Kidney (tissue), 14 donors: ENCODE data around the gene ANXA11. TPM values are rescaled to one million over a fixed set of nuclear protein-coding genes. Genes with fewer than 3 reads are reported as not detected.

Experiments used
- DNase-seq, 5 donors: peaks; one replicate each; pipeline ENCODE4 v3.0.0-alpha.2; 2013 to 2020
- FAIRE-seq: peaks from 2 replicates; lab custom pipeline; 2012; peaks lifted over from hg19 to GRCh38; lab: Jason Lieb, UNC
- H3K27ac ChIP-seq, 2 donors: one replicate each; pipeline ENCODE4 v1.7.0; 2013; ENCODE audit warnings: low read depth in 2 of 2, low read length in 2 of 2, inconsistent platforms in 1 of 2
- H3K27me3 ChIP-seq: one replicate; pipeline ENCODE4 v1.7.1; 2013; ENCODE audit warnings: low read length, inconsistent platforms; ENCODE audit not compliant: control insufficient read depth, insufficient read depth
- H3K36me3 ChIP-seq, 3 donors: one replicate each; pipeline versions ENCODE4 v1.7.0 to v1.7.1; 2013; ENCODE audit warnings: low read length in 3 of 3, control low read depth in 1 of 3, inconsistent platforms in 1 of 3; ENCODE audit not compliant: insufficient read depth in 3 of 3, control insufficient read depth in 2 of 3
- H3K4me1 ChIP-seq, 3 donors: one replicate each; pipeline versions ENCODE4 v1.7.0 to v1.7.1; 2013; ENCODE audit warnings: low read length in 3 of 3, inconsistent platforms in 1 of 3, low read depth in 1 of 3; ENCODE audit not compliant: control insufficient read depth in 2 of 3, insufficient read depth in 2 of 3
- H3K4me3 ChIP-seq, 3 donors: one replicate each; pipeline versions ENCODE4 v1.7.0 to v1.8.1; 2013; ENCODE audit warnings: low read length in 3 of 3, control low read depth in 1 of 3, inconsistent platforms in 1 of 3
- H3K9ac ChIP-seq, 3 donors: one replicate each; pipeline versions ENCODE4 v1.7.0 to v1.7.1; 2013; ENCODE audit warnings: low read length in 3 of 3, control low read depth in 1 of 3, inconsistent platforms in 1 of 3
- H3K9me3 ChIP-seq, 3 donors: one replicate each; pipeline versions ENCODE4 v1.7.0 to v1.7.1; 2013; ENCODE audit warnings: low read length in 3 of 3, control low read depth in 1 of 3, inconsistent platforms in 1 of 3; ENCODE audit not compliant: control insufficient read depth in 2 of 3, insufficient read depth in 1 of 3
- intact Hi-C: fragments of 100-400 bp; cut with DNase I; formaldehyde crosslinking; loops from one replicate; pipeline ENCODE4 v1.11.1; 2022
- polyA plus RNA-seq: library from polyadenylated mRNA; stranded (reverse); fragments of 350-450 nt; fragmentation: Illumina TruSeq; extraction: RNeasy Lipid Tissue Mini Kit (QIAGEN cat#74804); gene quantifications from one replicate; pipeline ENCODE4 v1.2.3, GENCODE V29; 2014; ENCODE audit warnings: low read depth, low replicate concordance; ENCODE audit not compliant: insufficient read depth
- total RNA-seq: library from RNA; stranded (reverse); fragmentation: NEBNext Ultra II Directional; extraction: Animal tissue kit (Norgen Biotek cat#: 25700); gene quantifications from one replicate; pipeline ENCODE4 v1.2.1, GENCODE V29; 2021
- TF ChIP-seq, protein P1 (sequence below): IDR thresholded peaks from 3 replicates; pipeline ENCODE4 v1.5.1; 2012; ENCODE audit warnings: mild to moderate bottlenecking, moderate library complexity, borderline replicate concordance; ENCODE audit not compliant: insufficient read depth; ENCODE audit errors: extremely low read depth
- donor health status: control.
- donor health status: control.
- donor health status: control.
- donor health status: control.
- donor health status: control.
- donor health status: DM: yes; HTN: yes; CAD: no.
- donor health status: Normal renal cell carcinoma (clear cell type).

The ANXA11 gene
- total and polyA plus RNA-seq, 2 donors from 2014 or later, result 435 to 543 TPM

GRCh38 chr10:80168679-80169380, 36.5 kb downstream of the ANXA11 start:
- intact Hi-C loops, result no loop called here
- no peak overlapping the region for H3K9ac ChIP-seq
- FAIRE-seq, result no peak
- H3K4me1 ChIP-seq, result peaks cover 0 to 13% (median 0%) of the 10 kb centered on the region in 3 donors
- H3K9me3 ChIP-seq, result no peaks in the 10 kb centered on the region
- H3K27ac ChIP-seq, result no peak overlapping the region
- TF ChIP-seq, protein P1, sequence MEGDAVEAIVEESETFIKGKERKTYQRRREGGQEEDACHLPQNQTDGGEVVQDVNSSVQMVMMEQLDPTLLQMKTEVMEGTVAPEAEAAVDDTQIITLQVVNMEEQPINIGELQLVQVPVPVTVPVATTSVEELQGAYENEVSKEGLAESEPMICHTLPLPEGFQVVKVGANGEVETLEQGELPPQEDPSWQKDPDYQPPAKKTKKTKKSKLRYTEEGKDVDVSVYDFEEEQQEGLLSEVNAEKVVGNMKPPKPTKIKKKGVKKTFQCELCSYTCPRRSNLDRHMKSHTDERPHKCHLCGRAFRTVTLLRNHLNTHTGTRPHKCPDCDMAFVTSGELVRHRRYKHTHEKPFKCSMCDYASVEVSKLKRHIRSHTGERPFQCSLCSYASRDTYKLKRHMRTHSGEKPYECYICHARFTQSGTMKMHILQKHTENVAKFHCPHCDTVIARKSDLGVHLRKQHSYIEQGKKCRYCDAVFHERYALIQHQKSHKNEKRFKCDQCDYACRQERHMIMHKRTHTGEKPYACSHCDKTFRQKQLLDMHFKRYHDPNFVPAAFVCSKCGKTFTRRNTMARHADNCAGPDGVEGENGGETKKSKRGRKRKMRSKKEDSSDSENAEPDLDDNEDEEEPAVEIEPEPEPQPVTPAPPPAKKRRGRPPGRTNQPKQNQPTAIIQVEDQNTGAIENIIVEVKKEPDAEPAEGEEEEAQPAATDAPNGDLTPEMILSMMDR, result no peak
- H3K4me3 ChIP-seq, result no peak overlapping the region
- no peaks in the 10 kb centered on the region for H3K27me3 ChIP-seq
- peaks cover 2 to 37% (median 22%) of the 10 kb centered on the region in 3 donors for H3K36me3 ChIP-seq
- DNase-seq, result no peak

- Histone ChIP-seq H3K27ac (no peak overlapping the region), H3K9ac (no peak overlapping the region), H3K27me3 (no peaks in the 10 kb centered on the region), H3K4me1 (peaks cover 0 to 9% (median 0%) of the 10 kb centered on the region in 3 donors), H3K4me3 (no peak overlapping the region), H3K36me3 (peaks cover 2 to 38% (median 20%) of the 10 kb centered on the region in 3 donors), H3K9me3 (no peaks in the 10 kb centered on the region)
- TF ChIP-seq, protein P1, result no peak
- FAIRE-seq, result no peak
- no peak for DNase-seq
- intact Hi-C loops, result no loop called here
Measured at GRCh38 chr10:80168162-80168511, 37.2 kb downstream of the ANXA11 start.

DNA sequence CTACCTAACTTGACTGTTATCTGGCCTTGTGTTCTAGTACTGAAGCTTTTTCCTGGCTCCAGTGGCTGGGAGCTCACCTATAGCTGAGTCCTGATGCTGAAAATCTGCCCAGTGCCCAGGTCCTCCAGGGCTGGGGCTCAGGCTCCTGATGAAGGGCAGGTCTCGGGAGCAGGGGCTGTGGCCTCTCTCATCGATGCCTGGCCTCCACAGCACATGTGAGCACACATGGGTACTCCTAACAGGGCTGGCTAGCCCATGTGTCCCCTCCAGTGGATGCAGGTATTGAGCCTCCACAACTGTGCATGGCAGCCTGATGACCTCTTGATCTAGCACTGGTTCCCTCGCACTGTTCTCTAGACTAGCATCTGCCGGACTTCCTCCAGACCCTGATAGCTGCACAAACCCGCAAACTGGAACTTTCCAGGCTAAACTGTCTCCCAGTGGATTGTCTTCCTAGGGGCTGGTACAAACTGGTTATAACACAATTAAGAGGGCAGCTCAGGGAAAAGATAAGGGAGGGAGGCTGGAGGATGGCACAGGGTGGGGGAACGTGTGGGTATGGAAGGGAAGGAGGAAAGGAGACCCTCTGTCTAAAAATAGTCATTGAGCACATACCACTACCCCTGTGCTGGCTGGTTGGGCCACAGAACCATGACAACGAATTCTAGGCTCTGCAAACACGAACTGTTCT, 37.7 kb downstream of the ANXA11 start:
- TF ChIP-seq, protein P1, result no peak
- intact Hi-C loops, result no loop called here
- no peak overlapping the region for H3K4me3 ChIP-seq
- H3K27ac ChIP-seq, result no peak overlapping the region
- H3K9ac ChIP-seq, result no peak overlapping the region
- H3K36me3 ChIP-seq, result peaks cover 3 to 39% (median 24%) of the 10 kb centered on the region in 3 donors
- peaks cover 0 to 9% (median 0%) of the 10 kb centered on the region in 3 donors for H3K4me1 ChIP-seq
- no peaks in the 10 kb centered on the region for H3K27me3 ChIP-seq
- H3K9me3 ChIP-seq, result no peaks in the 10 kb centered on the region
- no peak for FAIRE-seq
- no peak for DNase-seq
